CD8-positive, alpha-beta memory T cell (primary cell): Measurements from ENCODE around the gene DNAJA3. TPM values are rescaled to one million over a fixed set of nuclear protein-coding genes. Genes with fewer than 3 reads are reported as not detected.

Experiments used
- CTCF ChIA-PET: fragments of 350-600 bp; sonication (Branson Sonifier 250); formaldehyde crosslinking; loops from one replicate; lab custom pipeline; 2021; ENCODE audit warnings: antibody characterized with exemption; lab: Charles Lee
- POLR2A ChIA-PET: fragments of 350-600 bp; sonication (Branson Sonifier 250); formaldehyde crosslinking; loops from one replicate; lab custom pipeline; 2021; ENCODE audit warnings: antibody characterized with exemption; lab: Charles Lee
- DNase-seq, 5 donors: peaks; one replicate each; pipeline versions ENCODE4 v3.0.0 to v3.0.0-alpha.2; 2020 to 2022; ENCODE audit warnings: mixed read lengths in 1 of 5
- H3K27ac ChIP-seq: one replicate; pipeline ENCODE4 v1.7.0; 2013; ENCODE audit warnings: low read depth, mild to moderate bottlenecking, low read length, moderate library complexity
- H3K27me3 ChIP-seq: 2 replicates; pipeline ENCODE4 v1.7.0; 2013; ENCODE audit warnings: low read length, mild to moderate bottlenecking; ENCODE audit not compliant: insufficient read depth, poor library complexity, severe bottlenecking
- H3K36me3 ChIP-seq: 2 replicates; pipeline ENCODE4 v1.7.0; 2013; ENCODE audit warnings: mild to moderate bottlenecking, low read length, moderate library complexity; ENCODE audit not compliant: insufficient read depth
- H3K4me1 ChIP-seq: 2 replicates; pipeline ENCODE4 v1.7.0; 2013; ENCODE audit warnings: mild to moderate bottlenecking, low read length, moderate library complexity; ENCODE audit not compliant: insufficient read depth
- H3K4me3 ChIP-seq: 2 replicates; pipeline ENCODE4 v1.7.0; 2013; ENCODE audit warnings: mild to moderate bottlenecking, low read length
- H3K9me3 ChIP-seq: 2 replicates; pipeline ENCODE4 v1.7.0; 2013; ENCODE audit warnings: mild to moderate bottlenecking, low read length
- H3K27ac Mint-ChIP-seq, 8 donors: one replicate each; pipeline ENCODE4 v1.8.0; 2020 to 2021; ENCODE audit warnings: mixed read lengths in 8 of 8, mild to moderate bottlenecking in 6 of 8, inconsistent platforms in 3 of 8, moderate library complexity in 3 of 8
- H3K27me3 Mint-ChIP-seq, 2 donors: one replicate each; pipeline ENCODE4 v1.8.0; 2020 to 2021; ENCODE audit warnings: mixed read lengths in 2 of 2, mild to moderate bottlenecking in 1 of 2, moderate library complexity in 1 of 2
- H3K36me3 Mint-ChIP-seq, 3 donors: one replicate each; pipeline ENCODE4 v1.8.0; 2020 to 2021; ENCODE audit warnings: mixed read lengths in 3 of 3, inconsistent platforms in 1 of 3, mild to moderate bottlenecking in 1 of 3
- H3K4me1 Mint-ChIP-seq, 3 donors: one replicate each; pipeline ENCODE4 v1.8.0; 2020 to 2021; ENCODE audit warnings: mixed read lengths in 3 of 3, inconsistent platforms in 1 of 3, mild to moderate bottlenecking in 1 of 3
- H3K4me3 Mint-ChIP-seq, 7 donors: one replicate each; pipeline ENCODE4 v1.8.0; 2020 to 2021; ENCODE audit warnings: mixed read lengths in 7 of 7, mild to moderate bottlenecking in 6 of 7, moderate library complexity in 4 of 7, inconsistent platforms in 2 of 7
- H3K9me3 Mint-ChIP-seq, 5 donors: one replicate each; pipeline ENCODE4 v1.8.0; 2020 to 2022; ENCODE audit warnings: mixed read lengths in 5 of 5, mild to moderate bottlenecking in 3 of 5, moderate library complexity in 2 of 5, inconsistent platforms in 1 of 5
- polyA plus RNA-seq: library from polyadenylated mRNA; unstranded; fragments of 300-500 nt; fragmentation: Illumina TruSeq; gene quantifications from one replicate; pipeline ENCODE4 v1.2.3, GENCODE V29; 2021
- total RNA-seq, 2 experiments: library from RNA; stranded (reverse); gene quantifications; one replicate each; pipeline ENCODE4 v1.2.3, GENCODE V29; 2021

Gene DNAJA3
- total and polyA plus RNA-seq, 3 experiments from 2014 or later = 51.1 to 108 (median 104) TPM

- H3K4me1 Mint-ChIP-seq = peaks cover 52 to 65% (median 60%) of the 10 kb centered on the region in 3 donors
Observed at GRCh38 chr16:4477966-4478365, 52.3 kb downstream of the DNAJA3 start.

GRCh38 chr16:4481526-4481925 is 55.9 kb downstream of the DNAJA3 start:
- Histone ChIP-seq H3K4me1 (peaks cover 50% of the 10 kb centered on the region), H3K27ac (no peak overlapping the region), H3K9me3 (no peaks in the 10 kb centered on the region), H3K4me3 (no peak overlapping the region), H3K36me3 (peaks cover 26% of the 10 kb centered on the region), H3K27me3 (no peaks in the 10 kb centered on the region)
- Mint-ChIP-seq H3K27ac (peak overlapping the region; percentile 1 to 94 (median 76)), H3K27me3 (no peaks in the 10 kb centered on the region), H3K9me3 (no peaks in the 10 kb centered on the region), H3K36me3 (peaks cover 0 to 57% (median 11%) of the 10 kb centered on the region in 3 donors), H3K4me3 (peak overlapping the region in 6 of 7 donors; percentile 9 to 50 (median 22)), H3K4me1 (peaks cover 50 to 64% (median 63%) of the 10 kb centered on the region in 3 donors)
- CTCF ChIA-PET = interaction anchor here (0.7 to 1.7 kb wide), 3 partner anchors 16 to 178 kb away, joined by 3 to 8 read pairs (median 3); no protein-coding TSS in a partner anchor
- DNase-seq = no peak
- POLR2A ChIA-PET = interaction anchor here (0.7 kb wide), 1 partner anchor 22 kb away, joined by 3 read pairs; no protein-coding TSS in a partner anchor

More at GRCh38 chr16:4477966-4478365, 52.3 kb downstream of the DNAJA3 start:
- peaks cover 8% of the 10 kb centered on the region for H3K36me3 ChIP-seq
- no peaks in the 10 kb centered on the region for H3K9me3 ChIP-seq
- H3K27ac Mint-ChIP-seq = peak overlapping the region; percentile 66 to 97 (median 92)
- ChIA-PET CTCF (interaction anchor here (0.9 to 6.8 kb wide), 14 partner anchors 8 to 146 kb away, joined by 3 to 87 read pairs (median 5); partner anchors contain the start of gene CDIP1), POLR2A (interaction anchor here (0.6 to 5.1 kb wide), 6 partner anchors 10 to 71 kb away, joined by 3 to 42 read pairs (median 6); partner anchors contain the start of gene CDIP1)
- H3K9me3 Mint-ChIP-seq = no peaks in the 10 kb centered on the region
- H3K4me1 ChIP-seq = peaks cover 59% of the 10 kb centered on the region
- no peaks in the 10 kb centered on the region for H3K27me3 Mint-ChIP-seq
- H3K27ac ChIP-seq = no peak overlapping the region
- H3K36me3 Mint-ChIP-seq = peaks cover 0 to 28% (median 2%) of the 10 kb centered on the region in 3 donors
- no peaks in the 10 kb centered on the region for H3K27me3 ChIP-seq
- peak in 1 of 5 donors; percentile 33 for DNase-seq
- peak overlapping the region; percentile 92 to 99 (median 93) for H3K4me3 Mint-ChIP-seq
- H3K4me3 ChIP-seq = peak overlapping the region; percentile 55

DNA sequence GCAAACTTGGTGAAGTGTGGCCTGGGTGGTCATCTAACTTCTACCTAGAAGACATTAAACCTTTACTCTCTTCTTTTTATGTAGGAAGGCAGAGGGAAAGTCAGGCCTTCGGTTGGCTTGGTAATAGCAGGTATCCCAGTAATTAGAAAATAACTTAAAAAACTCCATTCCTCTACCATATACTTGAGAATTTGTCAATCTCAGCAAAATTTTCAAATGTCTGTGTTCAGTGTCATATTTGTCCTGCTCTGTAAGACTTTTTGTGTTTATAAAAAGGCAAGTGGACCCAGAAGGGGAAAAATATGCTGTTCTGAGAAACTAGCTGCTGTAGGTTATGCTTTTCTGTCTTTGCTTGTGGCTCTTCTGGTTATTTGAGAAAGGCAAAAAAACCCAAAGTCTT is 56.3 kb downstream of the DNAJA3 start:
- H3K9me3 Mint-ChIP-seq = no peaks in the 10 kb centered on the region
- CTCF ChIA-PET = interaction anchor here (0.7 to 1.7 kb wide), 3 partner anchors 16 to 178 kb away, joined by 3 to 8 read pairs (median 3); no protein-coding TSS in a partner anchor
- peaks cover 0 to 56% (median 11%) of the 10 kb centered on the region in 3 donors for H3K36me3 Mint-ChIP-seq
- Histone ChIP-seq H3K36me3 (peaks cover 26% of the 10 kb centered on the region), H3K4me1 (peaks cover 54% of the 10 kb centered on the region), H3K27ac (no peak overlapping the region), H3K4me3 (no peak overlapping the region), H3K27me3 (no peaks in the 10 kb centered on the region), H3K9me3 (no peaks in the 10 kb centered on the region)
- no peaks in the 10 kb centered on the region for H3K27me3 Mint-ChIP-seq
- no peak for DNase-seq
- peaks cover 53 to 66% (median 66%) of the 10 kb centered on the region in 3 donors for H3K4me1 Mint-ChIP-seq
- POLR2A ChIA-PET = no interaction called here
- H3K4me3 Mint-ChIP-seq = peak overlapping the region in 4 of 7 donors; percentile 12 to 24 (median 22)
- peak overlapping the region; percentile 1 to 94 (median 76) for H3K27ac Mint-ChIP-seq

DNA sequence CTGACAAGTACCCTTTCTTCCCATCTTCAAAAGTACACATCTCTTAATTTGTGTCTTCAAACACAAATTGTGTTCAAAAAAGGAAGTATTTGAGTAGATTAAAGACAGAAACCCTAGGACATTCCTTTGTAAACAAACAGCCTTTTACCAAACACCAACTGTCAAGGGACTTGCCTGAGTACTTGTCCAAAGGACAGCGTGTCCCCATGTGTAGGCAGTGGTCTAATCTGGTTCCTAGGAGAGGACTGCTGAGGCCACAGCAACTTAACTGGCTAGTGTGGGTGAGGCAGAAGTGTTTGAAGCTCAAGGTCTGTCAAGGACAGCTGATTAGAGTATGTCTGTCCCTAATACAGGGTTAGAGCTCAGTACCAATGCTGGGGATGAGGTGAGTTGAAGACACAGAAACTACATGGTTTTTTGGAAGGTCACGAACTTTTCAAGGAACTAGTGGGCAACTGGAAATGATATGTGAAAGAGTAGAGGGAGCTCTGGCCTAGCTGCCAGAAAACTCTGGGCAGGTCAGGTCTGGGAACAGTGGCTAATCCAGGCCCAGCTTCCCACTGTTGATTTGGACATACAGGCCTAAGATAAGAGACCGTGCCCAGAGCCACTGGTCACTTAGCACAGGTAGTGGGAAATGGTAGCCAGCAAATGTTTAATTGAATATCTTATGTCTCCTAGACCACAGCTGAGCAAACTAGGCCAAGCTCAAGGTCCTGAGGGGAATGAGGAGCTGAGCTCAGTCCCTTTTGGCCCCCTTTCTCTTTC is 60.6 kb downstream of the DNAJA3 start:
- H3K4me3 ChIP-seq = peak overlapping the region; percentile 16
- H3K36me3 ChIP-seq = peaks cover 26% of the 10 kb centered on the region
- H3K4me1 ChIP-seq = peaks cover 73% of the 10 kb centered on the region
- H3K27me3 ChIP-seq = no peaks in the 10 kb centered on the region
- ChIA-PET POLR2A (interaction anchor here (0.7 to 1.9 kb wide), 4 partner anchors 10 to 249 kb away, joined by 4 to 14 read pairs (median 5); partner anchors contain the start of gene HMOX2), CTCF (interaction anchor here (1.2 to 8.0 kb wide), 6 partner anchors 10 to 45 kb away, joined by 3 to 41 read pairs (median 6); partner anchors contain the start of genes HMOX2 and NMRAL1)
- peak overlapping the region; percentile 17 for H3K27ac ChIP-seq
- no peak for DNase-seq
- Mint-ChIP-seq H3K9me3 (no peaks in the 10 kb centered on the region), H3K27me3 (no peaks in the 10 kb centered on the region), H3K4me1 (peaks cover 66 to 81% (median 74%) of the 10 kb centered on the region in 3 donors), H3K36me3 (peaks cover 0 to 69% (median 18%) of the 10 kb centered on the region in 3 donors), H3K4me3 (peak overlapping the region in 4 of 7 donors; percentile 21 to 44 (median 38)), H3K27ac (peak overlapping the region; percentile 68 to 98 (median 90))
- no peaks in the 10 kb centered on the region for H3K9me3 ChIP-seq

GRCh38 chr16:4487955-4488498 is 62.4 kb downstream of the DNAJA3 start:
- Histone ChIP-seq H3K36me3 (peaks cover 18% of the 10 kb centered on the region), H3K4me1 (peaks cover 64% of the 10 kb centered on the region), H3K9me3 (no peaks in the 10 kb centered on the region), H3K4me3 (peak overlapping the region; percentile 20), H3K27me3 (no peaks in the 10 kb centered on the region), H3K27ac (peak overlapping the region; percentile 51)
- peaks cover 51 to 74% (median 66%) of the 10 kb centered on the region in 3 donors for H3K4me1 Mint-ChIP-seq
- no peaks in the 10 kb centered on the region for H3K9me3 Mint-ChIP-seq
- peak overlapping the region; percentile 90 to 99 (median 94) for H3K27ac Mint-ChIP-seq
- POLR2A ChIA-PET = interaction anchor here (0.6 to 1.9 kb wide), 10 partner anchors 9 to 103 kb away, joined by 3 to 14 read pairs (median 4); partner anchors contain the start of gene CORO7
- no peaks in the 10 kb centered on the region for H3K27me3 Mint-ChIP-seq
- H3K36me3 Mint-ChIP-seq = peaks cover 0 to 62% (median 18%) of the 10 kb centered on the region in 3 donors
- no peak for DNase-seq
- peak overlapping the region; percentile 51 to 79 (median 70) for H3K4me3 Mint-ChIP-seq
- CTCF ChIA-PET = interaction anchor here (1.6 to 8.0 kb wide), 4 partner anchors 12 to 61 kb away, joined by 4 to 41 read pairs (median 12); partner anchors contain the start of genes HMOX2 and NMRAL1

DNA sequence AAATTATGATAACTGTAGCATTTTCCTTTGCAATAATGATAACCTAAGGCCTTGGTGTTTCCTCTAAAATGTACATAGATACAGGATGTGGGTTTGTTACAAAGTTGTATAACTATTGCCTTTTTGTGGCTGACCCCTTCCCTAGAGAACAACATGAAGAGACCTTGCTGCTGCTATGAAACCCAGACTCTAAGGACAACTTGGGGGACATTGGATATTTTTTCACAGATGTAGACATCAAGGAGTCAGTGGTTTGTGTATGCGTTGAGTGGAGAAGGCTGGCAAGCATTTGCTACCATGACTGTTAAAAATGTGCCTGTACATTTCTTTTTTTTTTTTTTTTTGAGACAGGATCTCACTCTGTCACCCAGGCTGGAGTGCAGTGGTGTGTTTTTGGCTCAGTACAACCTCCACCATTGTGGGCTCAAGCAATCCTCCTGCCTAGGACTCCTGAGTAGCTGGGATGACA is 62.9 kb downstream of the DNAJA3 start:
- DNase-seq = peak in 2 of 5 donors; percentile 76 to 85
- Histone ChIP-seq H3K36me3 (peaks cover 15% of the 10 kb centered on the region), H3K9me3 (no peaks in the 10 kb centered on the region), H3K4me3 (peak overlapping the region; percentile 40), H3K4me1 (peaks cover 69% of the 10 kb centered on the region), H3K27me3 (no peaks in the 10 kb centered on the region), H3K27ac (peak overlapping the region; percentile 51)
- ChIA-PET POLR2A (interaction anchor here (0.6 to 1.9 kb wide), 7 partner anchors 10 to 60 kb away, joined by 3 to 14 read pairs (median 4); no protein-coding TSS in a partner anchor), CTCF (interaction anchor here (1.6 to 8.0 kb wide), 4 partner anchors 12 to 60 kb away, joined by 4 to 41 read pairs (median 17); partner anchors contain the start of genes HMOX2 and NMRAL1)
- Mint-ChIP-seq H3K9me3 (no peaks in the 10 kb centered on the region), H3K36me3 (peaks cover 0 to 63% (median 18%) of the 10 kb centered on the region in 3 donors), H3K27me3 (no peaks in the 10 kb centered on the region), H3K27ac (peak overlapping the region; percentile 90 to 99 (median 94)), H3K4me3 (peak overlapping the region; percentile 51 to 79 (median 70)), H3K4me1 (peaks cover 53 to 74% (median 66%) of the 10 kb centered on the region in 3 donors)

GRCh38 chr16:4489030-4489429 is 63.4 kb downstream of the DNAJA3 start:
- H3K9me3 Mint-ChIP-seq = no peaks in the 10 kb centered on the region
- peak overlapping the region; percentile 51 for H3K27ac ChIP-seq
- H3K27me3 Mint-ChIP-seq = no peaks in the 10 kb centered on the region
- H3K27me3 ChIP-seq = no peaks in the 10 kb centered on the region
- CTCF ChIA-PET = interaction anchor here (1.3 to 8.0 kb wide), 4 partner anchors 13 to 60 kb away, joined by 4 to 41 read pairs (median 16); partner anchors contain the start of genes HMOX2 and NMRAL1
- POLR2A ChIA-PET = interaction anchor here (1.0 to 1.1 kb wide), 2 partner anchors 11 to 17 kb away, joined by 4 read pairs; no protein-coding TSS in a partner anchor
- H3K4me3 Mint-ChIP-seq = peak overlapping the region in 6 of 7 donors; percentile 69 to 79 (median 70)
- DNase-seq = no peak
- H3K36me3 Mint-ChIP-seq = peaks cover 0 to 61% (median 18%) of the 10 kb centered on the region in 3 donors
- H3K36me3 ChIP-seq = peaks cover 15% of the 10 kb centered on the region
- no peaks in the 10 kb centered on the region for H3K9me3 ChIP-seq
- H3K27ac Mint-ChIP-seq = peak overlapping the region; percentile 90 to 99 (median 94)
- H3K4me1 ChIP-seq = peaks cover 73% of the 10 kb centered on the region
- H3K4me1 Mint-ChIP-seq = peaks cover 56 to 76% (median 71%) of the 10 kb centered on the region in 3 donors
- peak overlapping the region; percentile 40 for H3K4me3 ChIP-seq
